SK-N-SH treated with all-trans-retinoic acid at 6 μM for 48 hours (cell line): ENCODE measurements around the gene IL17RB.

Source experiments
- ATAC-seq: fragments of 200-7000 bp; cut with Tn5 transposase; 3 replicates; pipeline ENCODE4 v1.9.1; 2020; ENCODE audit warnings: mild to moderate bottlenecking, moderate library complexity
- ARNTL ChIP-seq: fragments of 450-650 bp; formaldehyde crosslinking; IDR thresholded peaks from 2 replicates; pipeline ENCODE4 v1.5.0; 2020; ENCODE audit warnings: low read depth, mild to moderate bottlenecking, moderate library complexity, borderline replicate concordance
- BACH2 ChIP-seq: fragments of 250-450 bp; sonication (Bioruptor Pico); IDR thresholded peaks from 2 replicates; pipeline ENCODE4 v1.9.0; 2021; ENCODE audit warnings: mild to moderate bottlenecking, borderline replicate concordance
- CREB5 ChIP-seq: fragments of 250-450 bp; sonication (Bioruptor Pico); IDR thresholded peaks from 2 replicates; pipeline ENCODE4 v1.5.1; 2020; ENCODE audit warnings: low read depth, mild to moderate bottlenecking, moderate library complexity
- CSDC2 ChIP-seq: fragments of 250-450 bp; sonication (Bioruptor Pico); IDR thresholded peaks from 2 replicates; pipeline ENCODE4 v1.5.0; 2020; ENCODE audit warnings: mild to moderate bottlenecking, moderate library complexity
- CSRNP3 ChIP-seq: fragments of 250-450 bp; sonication (Bioruptor Pico); IDR thresholded peaks from 2 replicates; pipeline ENCODE4 v1.5.1; 2021; ENCODE audit warnings: mild to moderate bottlenecking, moderate library complexity
- ESRRG ChIP-seq: fragments of 250-450 bp; sonication (Bioruptor Pico); IDR thresholded peaks from 2 replicates; pipeline ENCODE4 v1.6.1; 2021; ENCODE audit warnings: mild to moderate bottlenecking
- GLIS3 ChIP-seq: fragments of 250-450 bp; sonication (Bioruptor Pico); IDR thresholded peaks from 2 replicates; pipeline ENCODE4 v1.5.0; 2020; ENCODE audit warnings: mild to moderate bottlenecking, moderate library complexity
- ISL1 ChIP-seq: fragments of 250-450 bp; sonication (Bioruptor Pico); IDR thresholded peaks from 2 replicates; pipeline ENCODE4 v2.1.2; 2022; ENCODE audit warnings: mild to moderate bottlenecking, moderate library complexity
- OSR1 ChIP-seq: fragments of 250-450 bp; sonication (Bioruptor Pico); IDR thresholded peaks from 2 replicates; pipeline ENCODE4 v1.8.0; 2022; ENCODE audit warnings: moderate library complexity, mild to moderate bottlenecking, inconsistent platforms
- PATZ1 ChIP-seq: fragments of 250-450 bp; sonication (Bioruptor Pico); IDR thresholded peaks from 2 replicates; pipeline ENCODE4 v1.8.0; 2020; ENCODE audit warnings: mild to moderate bottlenecking, moderate library complexity, borderline replicate concordance
- POU6F1 ChIP-seq: fragments of 250-450 bp; sonication (Bioruptor Pico); IDR thresholded peaks from 2 replicates; pipeline ENCODE4 v1.8.0; 2021; ENCODE audit warnings: low read depth, mild to moderate bottlenecking, moderate library complexity, borderline replicate concordance
- PPARA ChIP-seq: fragments of 250-450 bp; sonication (Bioruptor Pico); IDR thresholded peaks from 2 replicates; pipeline ENCODE4 v1.5.0; 2020; ENCODE audit warnings: mild to moderate bottlenecking, borderline replicate concordance
- RARB ChIP-seq: fragments of 250-450 bp; sonication (Bioruptor Pico); IDR thresholded peaks from 2 replicates; pipeline ENCODE4 v1.8.0; 2021; ENCODE audit warnings: mild to moderate bottlenecking, moderate library complexity
- SNAI2 ChIP-seq: fragments of 250-450 bp; sonication (Bioruptor Pico); IDR thresholded peaks from 2 replicates; pipeline ENCODE4 v1.5.0; 2020; ENCODE audit warnings: mild to moderate bottlenecking, moderate library complexity
- TCF4 ChIP-seq: fragments of 250-450 bp; sonication (Bioruptor Pico); IDR thresholded peaks from 2 replicates; pipeline ENCODE4 v1.8.0; 2021; ENCODE audit warnings: mild to moderate bottlenecking, moderate library complexity, borderline replicate concordance
- TOX ChIP-seq: fragments of 250-450 bp; sonication (Bioruptor Pico); IDR thresholded peaks from 2 replicates; pipeline ENCODE4 v1.8.0; 2021; ENCODE audit warnings: mild to moderate bottlenecking, moderate library complexity, borderline replicate concordance
- ZC3H10 ChIP-seq: fragments of 250-450 bp; sonication (Bioruptor Pico); IDR thresholded peaks from 2 replicates; pipeline ENCODE4 v1.5.1; 2021; ENCODE audit warnings: mild to moderate bottlenecking, moderate library complexity
- ZFP3 ChIP-seq: fragments of 250-450 bp; sonication (Bioruptor Pico); IDR thresholded peaks from 2 replicates; pipeline ENCODE4 v1.5.0; 2020; ENCODE audit warnings: mild to moderate bottlenecking, moderate library complexity
- ZFP30 ChIP-seq: fragments of 450-650 bp; formaldehyde crosslinking; IDR thresholded peaks from 2 replicates; pipeline ENCODE4 v1.5.0; 2022; ENCODE audit warnings: mild to moderate bottlenecking, moderate library complexity
- ZNF565 ChIP-seq: fragments of 450-650 bp; formaldehyde crosslinking; conservative IDR thresholded peaks from 2 replicates; pipeline ENCODE4 v1.5.0; 2020; ENCODE audit warnings: low read depth, mild to moderate bottlenecking, moderate library complexity
- ZNF70 ChIP-seq: fragments of 450-650 bp; formaldehyde crosslinking; IDR thresholded peaks from 2 replicates; pipeline ENCODE4 v1.5.0; 2020; ENCODE audit warnings: mild to moderate bottlenecking, moderate library complexity
- ZNF8 ChIP-seq: fragments of 450-650 bp; formaldehyde crosslinking; IDR thresholded peaks from 2 replicates; pipeline ENCODE4 v1.5.0; 2020; ENCODE audit warnings: mild to moderate bottlenecking, moderate library complexity

The IL17RB gene

GRCh38 chr3:53805463-53806159 is 40.8 kb upstream of the IL17RB start:
- no peak for TF ChIP-seq PPARA (CRISPR knock-in tag)
- TF ChIP-seq ZFP30, result no peak
- TF ChIP-seq ARNTL (CRISPR knock-in tag), result no peak
- TF ChIP-seq ZC3H10 (CRISPR knock-in tag), result no peak
- TF ChIP-seq PATZ1 (CRISPR knock-in tag), result no peak
- TF ChIP-seq POU6F1, result no peak
- TF ChIP-seq TCF4, result no peak
- TF ChIP-seq TOX (CRISPR knock-in tag), result no peak
- TF ChIP-seq ZNF8 (CRISPR knock-in tag), result no peak
- TF ChIP-seq BACH2, result no peak
- TF ChIP-seq SNAI2, result no peak
- no peak for TF ChIP-seq ZFP3 (CRISPR knock-in tag)
- TF ChIP-seq ESRRG (CRISPR knock-in tag), result no peak
- peak; percentile 3; the same call in 2 of the 3 replicates for ATAC-seq

- ATAC-seq, result peak; percentile 85
- TF ChIP-seq OSR1 (no peak), BACH2 (no peak), ZC3H10 (CRISPR knock-in tag) (no peak), CSRNP3 (no peak), ZFP3 (CRISPR knock-in tag) (no peak), ZFP30 (no peak), SNAI2 (no peak), TCF4 (no peak), ZNF565 (CRISPR knock-in tag) (no peak), PATZ1 (CRISPR knock-in tag) (no peak), ZNF70 (no peak), CSDC2 (no peak), ESRRG (CRISPR knock-in tag) (no peak), ISL1 (CRISPR knock-in tag) (no peak), RARB (no peak)
- TF ChIP-seq, all 23 proteins: peak for 0
Measured at GRCh38 chr3:53806182-53807116, 39.9 kb upstream of the IL17RB start.

- ATAC-seq, result no peak
- TF ChIP-seq ZNF70, result no peak
- no peak for TF ChIP-seq ISL1 (CRISPR knock-in tag)
- TF ChIP-seq GLIS3, result no peak
- no peak for TF ChIP-seq ZFP30
- no peak for TF ChIP-seq ZNF565 (CRISPR knock-in tag)
- no peak for TF ChIP-seq CREB5 (CRISPR knock-in tag)
- no peak for TF ChIP-seq TOX (CRISPR knock-in tag)
- TF ChIP-seq ARNTL (CRISPR knock-in tag), result no peak
- TF ChIP-seq TCF4, result no peak
- no peak for TF ChIP-seq OSR1
- no peak for TF ChIP-seq CSRNP3
- TF ChIP-seq ZNF8 (CRISPR knock-in tag), result no peak
- TF ChIP-seq POU6F1, result no peak
- no peak for TF ChIP-seq ESRRG (CRISPR knock-in tag)
- no peak for TF ChIP-seq SNAI2
- no peak for TF ChIP-seq BACH2
- no peak for TF ChIP-seq PPARA (CRISPR knock-in tag)
Measured at GRCh38 chr3:53807117-53807810, 39.1 kb upstream of the IL17RB start.
